Ovary (tissue), 9 donors: Measurements from ENCODE around the gene RIOX2. TPM values are rescaled to one million over a fixed set of nuclear protein-coding genes. Genes with fewer than 3 reads are reported as not detected.

ENCODE experiments used
- DNase-seq, 5 donors: peaks; one replicate each; pipeline ENCODE4 v3.0.0-alpha.2; 2019 to 2020
- H3K27ac ChIP-seq, 2 donors: fragments of 200-600 bp; one replicate each; pipeline versions ENCODE4 v1.5.1 to v1.8.0; 2019 to 2022
- H3K27me3 ChIP-seq: fragments of 200-600 bp; one replicate; pipeline ENCODE4 v1.8.0; 2022
- H3K36me3 ChIP-seq: fragments of 200-600 bp; sonication (generic); one replicate; pipeline ENCODE4 v1.5.1; 2019
- H3K4me1 ChIP-seq: one replicate; pipeline ENCODE4 v1.8.1; 2013; ENCODE audit warnings: mild to moderate bottlenecking, moderate library complexity; ENCODE audit not compliant: insufficient read depth
- H3K4me3 ChIP-seq: fragments of 200-600 bp; sonication (generic); one replicate; pipeline ENCODE4 v1.5.1; 2017
- H3K9me3 ChIP-seq, 2 donors: fragments of 200-600 bp in 1 of 2; sonication (generic) in 1 of 2; one replicate each; pipeline versions ENCODE4 v1.5.1 to v1.8.1; 2013 to 2019; ENCODE audit warnings: mild to moderate bottlenecking in 1 of 2, moderate library complexity in 1 of 2
- EP300 ChIP-seq: sonication (generic); formaldehyde crosslinking; IDR thresholded peaks from one replicate; pipeline ENCODE4 v1.6.1; 2017; ENCODE audit warnings: antibody characterized with exemption
- POLR2A ChIP-seq: fragments of 450-650 bp; IDR thresholded peaks from one replicate; pipeline ENCODE4 v1.6.1; 2017; ENCODE audit warnings: antibody characterized with exemption, mild to moderate bottlenecking, moderate library complexity
- WGBS, 3 donors: extraction: QIAGEN DNeasy Blood & Tissue Kit in 1 of 3; methylation state at CpG; one replicate each; pipeline versions ENCODE4 v1.1.5 to v1.1.7; 2013 to 2017; 5-methylcytosine and 5-hydroxymethylcytosine counted together
- intact Hi-C, 4 donors: fragments of 100-400 bp; cut with DNase I; formaldehyde crosslinking; loops; one replicate each; pipeline versions ENCODE4 v1.11.0 to v1.15.1; 2022 to 2023
- polyA plus RNA-seq, 2 donors: library from polyadenylated mRNA; stranded (reverse); fragments of 200-250 nt in 1 of 2; fragments of 350-450 nt in 1 of 2; fragmentation: Illumina TruSeq in 1 of 2; extraction: RNeasy Lipid Tissue Mini Kit (QIAGEN cat#74804) in 1 of 2; gene quantifications; one replicate each; pipeline ENCODE4 v1.2.3, GENCODE V29; 2013 to 2014
- total RNA-seq, 7 donors: library from RNA; depleted of rRNA in 2 of 7; stranded (reverse); fragments of >200 nt in 2 of 7; fragmentation: NEBNext Ultra II Directional in 3 of 7; extraction: Animal tissue kit (Norgen Biotek cat#: 25700) in 3 of 7; gene quantifications; one replicate each; pipeline versions ENCODE4 v1.1.0 to v1.2.4, GENCODE V29; 2016 to 2023
- TF ChIP-seq, protein P1 (sequence below), 3 donors: fragments of 450-650 bp in 2 of 3; fragments of 200-600 bp in 1 of 3; IDR thresholded peaks; one replicate each; pipeline versions ENCODE4 v1.5.1 to v1.8.0; 2016 to 2022; ENCODE audit warnings: antibody characterized with exemption in 3 of 3, mild to moderate bottlenecking in 1 of 3
- donor health status: DM: no; HTN: no; CAD: no; lungs with moderate emphysema.
- donor health status: DM: no; HTN: no; CAD: no.
- donor health status: Bipolar disorder and iron deficiency.
- donor health status: DM: yes; HTN: yes; CAD: no.
- donor health status: DM: no; HTN: no; CAD: no.
- donor health status: DM: yes; HTN: yes; CAD: no.

RIOX2 gene
- total and polyA plus RNA-seq, 9 donors: 10.3 to 36.7 (median 22.7) TPM

GRCh38 chr3:98005438-98005837 is 33.2 kb upstream of the RIOX2 start:
- no peaks in the 10 kb centered on the region for H3K4me1 ChIP-seq
- intact Hi-C loops: no loop called here
- WGBS, 3 donors: 82 to 85% (median 82%) methylated on average over 2 of the region's 2 CpGs
- H3K4me3 ChIP-seq: no peak overlapping the region
- H3K9me3 ChIP-seq: no peaks in the 10 kb centered on the region
- DNase-seq: no peak
- H3K36me3 ChIP-seq: no peaks in the 10 kb centered on the region
- no peaks in the 10 kb centered on the region for H3K27me3 ChIP-seq
- TF ChIP-seq, protein P1, sequence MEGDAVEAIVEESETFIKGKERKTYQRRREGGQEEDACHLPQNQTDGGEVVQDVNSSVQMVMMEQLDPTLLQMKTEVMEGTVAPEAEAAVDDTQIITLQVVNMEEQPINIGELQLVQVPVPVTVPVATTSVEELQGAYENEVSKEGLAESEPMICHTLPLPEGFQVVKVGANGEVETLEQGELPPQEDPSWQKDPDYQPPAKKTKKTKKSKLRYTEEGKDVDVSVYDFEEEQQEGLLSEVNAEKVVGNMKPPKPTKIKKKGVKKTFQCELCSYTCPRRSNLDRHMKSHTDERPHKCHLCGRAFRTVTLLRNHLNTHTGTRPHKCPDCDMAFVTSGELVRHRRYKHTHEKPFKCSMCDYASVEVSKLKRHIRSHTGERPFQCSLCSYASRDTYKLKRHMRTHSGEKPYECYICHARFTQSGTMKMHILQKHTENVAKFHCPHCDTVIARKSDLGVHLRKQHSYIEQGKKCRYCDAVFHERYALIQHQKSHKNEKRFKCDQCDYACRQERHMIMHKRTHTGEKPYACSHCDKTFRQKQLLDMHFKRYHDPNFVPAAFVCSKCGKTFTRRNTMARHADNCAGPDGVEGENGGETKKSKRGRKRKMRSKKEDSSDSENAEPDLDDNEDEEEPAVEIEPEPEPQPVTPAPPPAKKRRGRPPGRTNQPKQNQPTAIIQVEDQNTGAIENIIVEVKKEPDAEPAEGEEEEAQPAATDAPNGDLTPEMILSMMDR (IDR thresholded peaks at IDR 0.05): no peak
- no peak for TF ChIP-seq EP300
- no peak for TF ChIP-seq POLR2A
- no peak overlapping the region for H3K27ac ChIP-seq

DNA sequence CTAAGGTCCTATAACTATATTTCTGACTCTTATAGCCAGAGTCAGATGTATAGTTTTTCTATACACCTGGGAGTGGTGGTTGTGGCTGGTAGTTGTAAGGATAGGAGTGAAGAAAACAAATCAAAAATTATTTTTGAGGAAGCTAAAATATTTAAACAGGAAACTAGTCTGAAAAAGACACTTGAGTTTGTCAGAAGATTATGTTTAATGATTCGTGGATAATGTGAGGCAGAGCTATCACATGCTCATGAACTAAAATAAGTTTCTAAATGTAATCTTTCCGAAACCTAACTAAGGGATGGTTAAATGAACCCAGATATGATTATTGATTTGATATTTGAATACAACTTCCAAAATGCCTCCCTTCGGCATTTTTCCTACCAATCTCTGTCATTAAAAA is 32.5 kb upstream of the RIOX2 start:
- TF ChIP-seq EP300 (no peak), POLR2A (no peak)
- TF ChIP-seq, protein P1 (IDR thresholded peaks at IDR 0.05): no peak

DNA sequence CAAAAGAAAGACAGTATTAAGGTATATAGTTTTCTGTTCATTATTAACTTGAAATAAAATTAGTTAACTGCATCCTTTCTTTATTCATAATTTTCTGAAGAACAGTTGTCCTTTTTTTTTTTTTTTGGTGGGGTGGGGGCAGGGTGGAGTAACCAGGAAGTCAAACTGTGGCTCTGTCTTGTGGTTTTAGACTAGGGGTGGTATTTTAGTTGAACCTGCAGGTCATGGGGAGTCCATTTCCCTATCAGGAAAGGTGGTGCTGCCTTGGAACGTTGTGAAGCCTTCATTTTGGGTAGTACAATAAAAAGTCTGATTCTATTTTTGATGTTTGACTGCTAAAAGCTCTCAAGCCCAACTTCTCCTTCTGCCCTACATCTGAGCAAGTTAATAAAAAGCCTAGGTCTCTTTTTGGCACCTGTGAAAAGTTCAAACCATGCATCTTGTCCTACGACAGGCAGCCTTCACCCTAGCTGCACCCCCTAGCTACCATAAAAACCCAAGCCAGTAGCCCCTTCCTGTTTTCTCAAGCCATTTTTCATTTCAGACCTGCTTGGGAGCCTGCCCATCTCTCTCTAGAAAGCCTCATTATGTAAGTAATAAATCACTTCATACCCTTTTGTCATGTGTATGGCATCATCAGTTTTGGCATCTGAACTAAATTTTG is 31.2 kb upstream of the RIOX2 start:
- Histone ChIP-seq H3K4me3 (no peak overlapping the region), H3K27me3 (no peaks in the 10 kb centered on the region), H3K4me1 (no peaks in the 10 kb centered on the region), H3K27ac (no peak overlapping the region), H3K36me3 (no peaks in the 10 kb centered on the region), H3K9me3 (no peaks in the 10 kb centered on the region)
- intact Hi-C loops: no loop called here
- TF ChIP-seq POLR2A (no peak), EP300 (no peak)
- TF ChIP-seq, protein P1 (IDR thresholded peaks at IDR 0.05): no peak
- WGBS, 3 donors: 63 to 66% (median 64%) methylated on average over 2 of the region's 2 CpGs
- DNase-seq: no peak

More for the DNA sequence above, 32.5 kb upstream of the RIOX2 start:
- Histone ChIP-seq H3K27ac (no peak overlapping the region), H3K36me3 (no peaks in the 10 kb centered on the region), H3K4me3 (no peak overlapping the region), H3K27me3 (no peaks in the 10 kb centered on the region), H3K4me1 (no peaks in the 10 kb centered on the region), H3K9me3 (no peaks in the 10 kb centered on the region)
- intact Hi-C loops: no loop called here
- DNase-seq: no peak
- 82 to 86% (median 84%) methylated on average over 3 of the region's 3 CpGs for WGBS, 3 donors

DNA sequence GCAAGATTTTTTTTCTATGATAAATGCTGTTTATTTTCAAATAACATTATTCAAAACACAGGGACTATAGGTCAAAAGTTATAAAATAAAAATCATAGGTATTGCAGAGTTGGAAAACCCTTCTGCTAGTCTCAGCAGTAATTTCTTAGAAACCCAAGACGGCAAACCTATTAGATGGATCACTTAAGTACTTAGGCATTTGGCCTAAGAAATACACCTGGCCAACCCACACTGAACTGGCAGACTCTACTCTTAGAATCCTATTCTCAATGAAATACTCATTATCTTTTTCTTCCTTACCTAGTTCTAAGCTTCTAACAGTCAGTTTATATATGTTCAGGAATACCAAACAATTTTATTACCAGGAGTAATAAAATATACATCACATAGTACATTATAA is 30.5 kb upstream of the RIOX2 start:
- Histone ChIP-seq H3K4me3 (no peak overlapping the region), H3K36me3 (no peaks in the 10 kb centered on the region), H3K27me3 (no peaks in the 10 kb centered on the region), H3K27ac (no peak overlapping the region), H3K9me3 (no peaks in the 10 kb centered on the region), H3K4me1 (no peaks in the 10 kb centered on the region)
- intact Hi-C loops: no loop called here
- DNase-seq: no peak
- 92 to 96% (median 95%) methylated on average over 1 of the region's 1 CpG for WGBS, 3 donors
- TF ChIP-seq EP300 (no peak), POLR2A (no peak)
- TF ChIP-seq, protein P1 (IDR thresholded peaks at IDR 0.05): no peak
